Measurements from ENCODE around the gene IPCEF1. TPM values are rescaled to one million over a fixed set of nuclear protein-coding genes. Genes with fewer than 3 reads are reported as not detected.
"Not testable (repeated sequence)": the region's sequence is repeated elsewhere in the genome, so short reads cannot be mapped to it uniquely, and the experiment has no call there.

The IPCEF1 gene
- total and polyA plus RNA-seq, 4 experiments from 2014 or later, result 67.7 to 97.7 (median 82.2) TPM

DNA sequence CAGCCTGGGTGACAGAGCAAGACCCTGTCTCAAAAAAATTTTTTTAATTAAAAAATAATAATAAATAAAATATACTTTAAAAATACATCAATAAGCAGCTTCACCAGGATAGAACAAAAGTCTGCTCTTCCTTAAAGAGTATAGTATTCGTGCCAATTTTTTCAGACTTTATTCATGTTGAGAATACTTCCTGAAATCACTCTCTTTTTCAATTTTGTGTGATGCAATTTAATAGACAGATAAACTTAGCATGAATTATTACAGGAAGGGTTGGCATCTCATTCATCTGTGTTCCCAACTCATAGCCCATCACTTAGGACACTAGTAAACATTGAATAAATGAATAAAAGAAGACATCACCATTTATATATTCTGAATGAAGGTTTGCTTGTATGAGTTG is 52.4 kb downstream of the IPCEF1 start:
- peaks cover 5 to 7% (median 6%) of the 10 kb centered on the region in 4 donors for H3K4me1 Mint-ChIP-seq
- intact Hi-C loops (cut with micrococcal nuclease), result no loop called here
- CTCF ChIA-PET (ENCODE audit: partially characterized antibody), result no interaction called here

DNA sequence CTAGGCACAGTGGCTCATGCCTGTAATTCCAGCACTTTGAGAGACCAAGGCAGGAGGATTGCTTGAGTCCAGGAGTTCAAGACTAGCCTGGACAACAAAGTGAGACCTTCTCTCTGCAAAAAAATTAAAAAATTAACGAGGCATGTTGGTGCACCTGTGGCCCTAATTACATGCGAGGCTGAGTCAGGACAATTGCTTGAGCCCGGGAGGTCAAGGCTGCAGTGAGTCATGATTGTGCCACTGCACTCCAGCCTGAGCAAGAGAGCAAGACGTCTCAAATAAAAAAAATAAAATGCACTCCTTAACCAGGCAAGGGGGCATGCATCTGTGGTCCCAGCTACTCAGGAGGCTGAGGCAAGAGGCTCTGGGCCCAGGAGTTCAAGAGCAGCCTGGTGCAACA is 53.0 kb downstream of the IPCEF1 start:
- H3K4me3 ChIP-seq (ENCODE audit: low read length in 2 of 2); H3K4me3 Mint-ChIP-seq; intact Hi-C loops (cut with micrococcal nuclease); DNase-seq; H3K27ac ChIP-seq (ENCODE audit: low read depth, low read length); H3K4me1 Mint-ChIP-seq; H3K4me1 ChIP-seq (ENCODE audit: insufficient read depth, low read length); H3K36me3 ChIP-seq (ENCODE audit: insufficient read depth, low read length); H3K27me3 Mint-ChIP-seq; H3K9me3 Mint-ChIP-seq; H3K9me3 ChIP-seq (ENCODE audit: control insufficient read depth in 1 of 2, low read length in 2 of 2); H3K36me3 Mint-ChIP-seq; POLR2A ChIA-PET (ENCODE audit: partially characterized antibody); H3K27ac Mint-ChIP-seq; H3K27me3 ChIP-seq (ENCODE audit: insufficient read depth, low read length): not testable (repeated sequence)
- CTCF ChIA-PET (ENCODE audit: partially characterized antibody), result interaction anchor here (2.3 kb wide), 1 partner anchor 26 kb away, joined by 7 read pairs; no protein-coding TSS in a partner anchor

More for the DNA sequence above, 52.4 kb downstream of the IPCEF1 start:
- no peak overlapping the region for H3K27ac Mint-ChIP-seq
- H3K4me3 Mint-ChIP-seq, result no peak overlapping the region
- Histone ChIP-seq H3K27ac (ENCODE audit: low read depth, low read length) (no peak overlapping the region), H3K4me1 (ENCODE audit: insufficient read depth, low read length) (peaks cover 8% of the 10 kb centered on the region), H3K27me3 (ENCODE audit: insufficient read depth, low read length) (no peaks in the 10 kb centered on the region), H3K9me3 (ENCODE audit: control insufficient read depth in 1 of 2, low read length in 2 of 2) (no peaks in the 10 kb centered on the region), H3K4me3 (ENCODE audit: low read length in 2 of 2) (no peak overlapping the region), H3K36me3 (ENCODE audit: insufficient read depth, low read length) (no peaks in the 10 kb centered on the region)
- H3K9me3 Mint-ChIP-seq, result peaks cover 0 to 3% (median 0%) of the 10 kb centered on the region in 8 donors
- H3K36me3 Mint-ChIP-seq, result no peaks in the 10 kb centered on the region
- peaks cover 0 to 2% of the 10 kb centered on the region in 2 donors for H3K27me3 Mint-ChIP-seq
- no peak for DNase-seq
- POLR2A ChIA-PET (ENCODE audit: partially characterized antibody), result no interaction called here

DNA sequence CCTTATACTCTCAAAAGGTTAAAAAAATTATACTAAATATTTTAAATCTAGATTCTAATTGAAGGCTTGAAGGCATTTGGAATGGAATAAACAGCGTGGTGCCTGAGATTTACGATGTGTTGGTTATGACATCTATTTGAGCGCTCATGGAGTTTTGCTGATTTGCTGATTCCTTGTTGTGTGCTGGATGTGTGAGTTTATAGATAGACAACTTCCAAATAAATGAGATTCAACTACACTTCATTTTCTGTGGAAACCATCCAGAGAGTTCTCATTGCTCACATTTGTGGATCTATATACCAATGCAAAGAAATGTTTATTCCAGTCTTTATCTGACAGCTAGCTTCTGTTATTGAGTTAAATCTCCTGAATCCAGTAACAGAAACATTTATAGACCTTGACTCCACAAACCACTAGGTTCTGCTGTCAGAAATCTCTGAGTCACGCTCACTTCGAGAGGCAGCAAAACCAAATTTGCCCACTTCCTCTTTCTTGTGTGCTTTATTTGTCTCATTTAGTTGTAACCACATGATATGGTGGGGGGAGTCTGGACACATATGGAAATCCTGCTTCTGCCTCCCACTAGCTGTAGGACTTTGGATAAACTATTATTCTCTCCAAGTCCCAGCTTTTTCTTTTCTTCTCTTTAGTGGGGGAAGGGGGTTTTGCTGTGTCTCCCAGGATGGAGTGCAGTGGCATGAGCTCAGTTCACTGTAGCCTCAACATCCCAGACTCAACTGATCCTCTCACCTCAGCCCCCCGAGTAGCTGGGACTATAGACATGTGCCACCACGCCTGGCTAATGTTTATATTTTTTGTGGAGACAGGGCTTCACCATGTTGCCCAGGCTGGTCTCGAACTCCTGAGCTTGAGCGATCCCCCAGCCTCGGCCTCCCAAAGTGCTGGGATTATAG is 54.5 kb downstream of the IPCEF1 start:
- Histone ChIP-seq H3K36me3 (ENCODE audit: insufficient read depth, low read length) (no peaks in the 10 kb centered on the region), H3K4me3 (ENCODE audit: low read length in 2 of 2) (no peak overlapping the region), H3K27ac (ENCODE audit: low read depth, low read length) (no peak overlapping the region), H3K9me3 (ENCODE audit: control insufficient read depth in 1 of 2, low read length in 2 of 2) (no peaks in the 10 kb centered on the region), H3K27me3 (ENCODE audit: insufficient read depth, low read length) (no peaks in the 10 kb centered on the region), H3K4me1 (ENCODE audit: insufficient read depth, low read length) (peaks cover 8% of the 10 kb centered on the region)
- intact Hi-C loops (cut with micrococcal nuclease), result loop anchor here (1.0 kb wide), 1 partner anchor 9 kb away; no protein-coding TSS in a partner anchor
- Mint-ChIP-seq H3K4me1 (peaks cover 5 to 7% (median 6%) of the 10 kb centered on the region in 4 donors), H3K27ac (no peak overlapping the region), H3K27me3 (no peaks in the 10 kb centered on the region), H3K4me3 (peak overlapping the region in 1 of 8 donors; percentile 13), H3K36me3 (no peaks in the 10 kb centered on the region), H3K9me3 (peaks cover 0 to under 1% (median 0%) of the 10 kb centered on the region in 8 donors)
- CTCF ChIA-PET (ENCODE audit: partially characterized antibody), result interaction anchor here (2.3 kb wide), 1 partner anchor 25 kb away, joined by 7 read pairs; no protein-coding TSS in a partner anchor
- peak in 1 of 5 donors; percentile 1 for DNase-seq
- POLR2A ChIA-PET (ENCODE audit: partially characterized antibody), result no interaction called here

DNA sequence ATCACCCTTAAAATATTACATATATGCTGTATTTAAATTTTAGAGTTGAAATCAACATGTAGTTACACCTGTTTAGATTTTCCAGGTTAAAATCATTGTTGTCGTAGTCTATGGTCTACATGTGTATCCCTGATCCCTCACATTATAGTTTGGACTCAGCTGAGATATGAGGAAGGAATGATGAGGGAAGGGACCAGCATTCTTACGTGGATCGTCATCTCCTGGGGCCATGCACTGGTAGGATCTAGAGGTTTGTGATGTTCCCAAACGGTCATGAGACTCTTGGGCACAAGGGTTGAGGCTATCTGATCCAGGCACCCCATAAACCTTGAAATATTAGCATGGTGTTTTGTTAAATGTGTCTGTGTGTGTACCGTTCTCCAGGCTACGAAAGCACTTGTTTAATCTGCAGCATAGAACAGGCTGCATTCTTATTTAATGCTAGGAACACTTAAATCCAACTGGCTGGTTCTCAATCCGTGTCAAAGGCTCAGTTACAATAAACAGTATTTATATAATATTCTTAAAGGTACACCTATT is 55.4 kb downstream of the IPCEF1 start:
- no peak for DNase-seq
- intact Hi-C loops (cut with micrococcal nuclease), result no loop called here
- Histone ChIP-seq H3K4me3 (ENCODE audit: low read length in 2 of 2) (no peak overlapping the region), H3K4me1 (ENCODE audit: insufficient read depth, low read length) (peaks cover 8% of the 10 kb centered on the region), H3K36me3 (ENCODE audit: insufficient read depth, low read length) (no peaks in the 10 kb centered on the region), H3K27ac (ENCODE audit: low read depth, low read length) (no peak overlapping the region), H3K27me3 (ENCODE audit: insufficient read depth, low read length) (no peaks in the 10 kb centered on the region), H3K9me3 (ENCODE audit: control insufficient read depth in 1 of 2, low read length in 2 of 2) (no peaks in the 10 kb centered on the region)
- Mint-ChIP-seq H3K27ac (no peak overlapping the region), H3K27me3 (no peaks in the 10 kb centered on the region), H3K4me3 (no peak overlapping the region), H3K9me3 (no peaks in the 10 kb centered on the region), H3K4me1 (peaks cover 5 to 7% (median 6%) of the 10 kb centered on the region in 4 donors), H3K36me3 (no peaks in the 10 kb centered on the region)
- CTCF ChIA-PET (ENCODE audit: partially characterized antibody), result no interaction called here
- POLR2A ChIA-PET (ENCODE audit: partially characterized antibody), result no interaction called here

DNA sequence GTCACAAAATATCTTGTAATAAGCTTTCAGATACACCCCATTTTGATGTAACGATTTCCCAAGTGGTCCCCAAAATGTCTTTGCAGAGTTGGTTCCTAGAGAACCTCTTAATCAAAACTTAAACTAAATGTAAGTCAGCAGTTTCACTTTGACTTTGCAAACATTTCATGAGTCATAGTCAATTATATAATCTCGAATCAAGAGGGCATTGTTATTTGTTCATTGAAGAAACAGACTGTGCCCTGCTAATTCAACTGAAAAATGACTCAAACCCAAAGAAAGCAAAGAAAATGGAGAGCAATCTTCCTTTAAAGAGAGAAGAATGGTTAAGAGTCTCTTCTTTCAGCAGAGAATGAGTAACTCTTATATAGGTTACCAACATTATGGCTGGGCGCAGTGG is 58.3 kb downstream of the IPCEF1 start:
- H3K4me1 Mint-ChIP-seq, result peaks cover 5 to 7% (median 6%) of the 10 kb centered on the region in 4 donors
- no peak overlapping the region for H3K27ac Mint-ChIP-seq
- Histone ChIP-seq H3K27ac (ENCODE audit: low read depth, low read length) (no peak overlapping the region), H3K9me3 (ENCODE audit: control insufficient read depth in 1 of 2, low read length in 2 of 2) (no peaks in the 10 kb centered on the region), H3K4me3 (ENCODE audit: low read length in 2 of 2) (no peak overlapping the region), H3K36me3 (ENCODE audit: insufficient read depth, low read length) (no peaks in the 10 kb centered on the region), H3K4me1 (ENCODE audit: insufficient read depth, low read length) (peaks cover 8% of the 10 kb centered on the region), H3K27me3 (ENCODE audit: insufficient read depth, low read length) (no peaks in the 10 kb centered on the region)
- no peaks in the 10 kb centered on the region for H3K27me3 Mint-ChIP-seq
- no peak for DNase-seq
- intact Hi-C loops (cut with micrococcal nuclease), result no loop called here
- CTCF ChIA-PET (ENCODE audit: partially characterized antibody), result no interaction called here
- no peak overlapping the region for H3K4me3 Mint-ChIP-seq
- no peaks in the 10 kb centered on the region for H3K36me3 Mint-ChIP-seq
- no peaks in the 10 kb centered on the region for H3K9me3 Mint-ChIP-seq
- POLR2A ChIA-PET (ENCODE audit: partially characterized antibody), result no interaction called here

DNA sequence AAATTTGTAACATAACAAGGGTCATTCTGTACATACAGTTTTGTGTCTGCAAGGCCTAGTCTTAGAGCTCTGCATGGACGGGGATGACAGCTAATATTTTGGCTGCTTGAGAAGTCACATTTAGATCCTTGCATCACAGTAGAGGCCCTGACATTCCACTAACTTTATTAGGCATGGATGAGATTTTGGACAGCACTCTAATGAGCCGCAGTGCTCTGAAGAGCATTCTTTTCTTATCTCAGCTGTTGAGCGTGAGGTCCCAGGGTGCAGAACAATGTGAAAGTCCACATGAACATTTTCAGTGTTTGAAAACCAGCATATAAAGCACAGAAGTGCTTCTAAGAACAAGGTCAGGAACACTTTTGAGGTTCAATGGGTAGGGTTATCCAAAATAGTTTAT is 58.9 kb downstream of the IPCEF1 start:
- Mint-ChIP-seq H3K36me3 (no peaks in the 10 kb centered on the region), H3K27ac (no peak overlapping the region), H3K4me3 (no peak overlapping the region), H3K9me3 (no peaks in the 10 kb centered on the region), H3K27me3 (no peaks in the 10 kb centered on the region), H3K4me1 (peaks cover 5 to 7% (median 6%) of the 10 kb centered on the region in 4 donors)
- ChIA-PET CTCF (ENCODE audit: partially characterized antibody) (no interaction called here), POLR2A (ENCODE audit: partially characterized antibody) (no interaction called here)
- intact Hi-C loops (cut with micrococcal nuclease), result no loop called here
- Histone ChIP-seq H3K27ac (ENCODE audit: low read depth, low read length) (no peak overlapping the region), H3K27me3 (ENCODE audit: insufficient read depth, low read length) (no peaks in the 10 kb centered on the region), H3K36me3 (ENCODE audit: insufficient read depth, low read length) (no peaks in the 10 kb centered on the region), H3K4me1 (ENCODE audit: insufficient read depth, low read length) (peaks cover 8% of the 10 kb centered on the region), H3K9me3 (ENCODE audit: control insufficient read depth in 1 of 2, low read length in 2 of 2) (no peaks in the 10 kb centered on the region), H3K4me3 (ENCODE audit: low read length in 2 of 2) (no peak overlapping the region)
- DNase-seq, result no peak

DNA sequence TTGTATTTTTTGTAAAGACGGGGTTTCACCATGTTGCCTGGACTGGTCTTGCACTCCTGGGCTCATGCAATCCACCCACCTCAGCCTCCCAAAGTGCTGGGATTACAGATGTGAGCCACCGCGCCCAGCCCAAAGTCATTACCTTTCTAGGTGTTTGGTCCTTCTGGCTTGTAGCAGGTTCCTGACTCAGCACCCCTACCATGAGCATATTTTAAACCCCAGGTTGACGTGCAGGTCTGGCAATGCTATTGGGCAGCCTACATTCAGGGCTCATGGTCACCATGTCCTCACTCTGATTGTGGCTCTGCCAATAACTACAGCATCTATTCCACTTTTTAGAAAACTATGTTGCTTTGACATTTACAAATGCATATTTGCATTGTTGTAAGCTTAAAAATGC is 59.4 kb downstream of the IPCEF1 start:
- Histone ChIP-seq H3K36me3 (ENCODE audit: insufficient read depth, low read length) (no peaks in the 10 kb centered on the region), H3K4me1 (ENCODE audit: insufficient read depth, low read length) (peaks cover 5% of the 10 kb centered on the region), H3K4me3 (ENCODE audit: low read length in 2 of 2) (no peak overlapping the region), H3K27ac (ENCODE audit: low read depth, low read length) (no peak overlapping the region), H3K9me3 (ENCODE audit: control insufficient read depth in 1 of 2, low read length in 2 of 2) (no peaks in the 10 kb centered on the region), H3K27me3 (ENCODE audit: insufficient read depth, low read length) (no peaks in the 10 kb centered on the region)
- no peaks in the 10 kb centered on the region for H3K9me3 Mint-ChIP-seq
- peaks cover 5% of the 10 kb centered on the region in 4 donors for H3K4me1 Mint-ChIP-seq
- peaks cover 0 to 1% of the 10 kb centered on the region in 2 donors for H3K27me3 Mint-ChIP-seq
- H3K27ac Mint-ChIP-seq, result no peak overlapping the region
- ChIA-PET CTCF (ENCODE audit: partially characterized antibody) (no interaction called here), POLR2A (ENCODE audit: partially characterized antibody) (no interaction called here)
- intact Hi-C loops (cut with micrococcal nuclease), result no loop called here
- no peak for DNase-seq
- H3K4me3 Mint-ChIP-seq, result no peak overlapping the region
- H3K36me3 Mint-ChIP-seq, result no peaks in the 10 kb centered on the region
